T-cell (primary cell): Measurements from ENCODE around the gene TCF23. TPM values are rescaled to one million over a fixed set of nuclear protein-coding genes. Genes with fewer than 3 reads are reported as not detected.

Experiments
- ATAC-seq, 4 experiments: fragments of 200-7000 bp in 3 of 4; fragments of 150-1000 bp in 1 of 4; cut with Tn5 transposase; replicated peaks in 1 of 4; 1 replicate in 3 of 4; 2 replicates in 1 of 4; pipeline ENCODE4 v1.10.0; 2021; ENCODE audit warnings: moderate library complexity in 3 of 4, mild to moderate bottlenecking in 2 of 4, moderate number of reproducible peaks in 1 of 4
- CTCF ChIA-PET, 2 donors: fragments of 300-600 bp; sonication (Branson Sonifier 250); formaldehyde crosslinking; loops; one replicate each; lab custom pipeline; 2022; ENCODE audit warnings: antibody characterized with exemption in 2 of 2; lab: Charles Lee
- POLR2A ChIA-PET, 2 donors: fragments of 300-600 bp; sonication (Branson Sonifier 250); formaldehyde crosslinking; loops; one replicate each; lab custom pipeline; 2022; ENCODE audit warnings: antibody characterized with exemption in 2 of 2; lab: Charles Lee
- DNase-seq, 35 experiments: peaks; one replicate each; pipeline versions ENCODE4 v3.0.0 to v3.0.0-alpha.2; 2013 to 2023
- H3K27ac ChIP-seq: one replicate; pipeline ENCODE4 v1.5.1; 2013; ENCODE audit warnings: low read length
- H3K27me3 ChIP-seq, 2 experiments: replicated peaks in 1 of 2; 1 replicate in 1 of 2; 2 replicates in 1 of 2; pipeline versions ENCODE4 v1.6.1 to v1.7.0; 2013; ENCODE audit warnings: low read length in 1 of 2, mixed read lengths in 1 of 2; ENCODE audit not compliant: control insufficient read depth in 2 of 2, insufficient read depth in 2 of 2; ENCODE audit errors: extremely low read depth in 1 of 2
- H3K36me3 ChIP-seq, 2 donors: 1 replicate in 1 of 2; 2 replicates in 1 of 2; pipeline versions ENCODE4 v1.6.1 to v1.7.0; 2013; ENCODE audit warnings: low read length in 1 of 2; ENCODE audit not compliant: control insufficient read depth in 2 of 2, insufficient read depth in 1 of 2; ENCODE audit errors: extremely low read depth in 1 of 2
- H3K4me1 ChIP-seq, 2 experiments: 1 replicate in 1 of 2; 2 replicates in 1 of 2; pipeline versions ENCODE4 v1.6.1 to v1.7.0; 2013; ENCODE audit warnings: low read length in 2 of 2, mixed read lengths in 1 of 2; ENCODE audit not compliant: insufficient read depth in 2 of 2, control insufficient read depth in 1 of 2; ENCODE audit errors: extremely low read depth in 1 of 2
- H3K4me3 ChIP-seq, 2 donors: 1 replicate in 1 of 2; 2 replicates in 1 of 2; pipeline versions ENCODE4 v1.5.1 to v1.7.0; 2013; ENCODE audit warnings: mild to moderate bottlenecking in 2 of 2, low read length in 1 of 2, moderate library complexity in 1 of 2; ENCODE audit not compliant: control insufficient read depth in 1 of 2; ENCODE audit errors: extremely low read depth in 1 of 2
- H3K9me3 ChIP-seq: 2 replicates; pipeline ENCODE4 v1.7.0; 2013
- H3K27ac Mint-ChIP-seq, 2 donors: one replicate each; pipeline ENCODE4 v1.8.0; 2020 to 2021; ENCODE audit warnings: mild to moderate bottlenecking in 2 of 2, mixed read lengths in 2 of 2
- H3K27me3 Mint-ChIP-seq, 2 donors: one replicate each; pipeline ENCODE4 v1.8.0; 2021 to 2022; ENCODE audit warnings: mixed read lengths in 2 of 2
- H3K36me3 Mint-ChIP-seq: one replicate; pipeline ENCODE4 v1.8.0; 2021; ENCODE audit warnings: mixed read lengths
- H3K4me1 Mint-ChIP-seq, 3 donors: one replicate each; pipeline ENCODE4 v1.8.0; 2020 to 2022; ENCODE audit warnings: mixed read lengths in 3 of 3, mild to moderate bottlenecking in 1 of 3
- H3K4me3 Mint-ChIP-seq, 3 donors: one replicate each; pipeline ENCODE4 v1.8.0; 2020 to 2022; ENCODE audit warnings: mild to moderate bottlenecking in 3 of 3, mixed read lengths in 3 of 3, moderate library complexity in 3 of 3
- H3K9me3 Mint-ChIP-seq, 3 donors: one replicate each; pipeline ENCODE4 v1.8.0; 2020 to 2022; ENCODE audit warnings: mixed read lengths in 3 of 3
- WGBS: methylation state at CpG from one replicate; pipeline ENCODE4 v1.1.5; 2013; ENCODE audit warnings: missing lambda C conversion rate; ENCODE audit not compliant: insufficient coverage; 5-methylcytosine and 5-hydroxymethylcytosine counted together
- total RNA-seq, 35 experiments: library from RNA in 6 of 35; stranded (reverse) in 6 of 35; fragments of 120-200 nt in 1 of 35; gene quantifications; one replicate each; pipeline versions ENCODE4 v1.2.1 to v1.2.4 and lab custom pipeline; 2013 to 2026

Gene TCF23
- total RNA-seq, 5 donors from 2014 or later (not counting 1 experiment from before 2014, with no cell fraction given) = not detected

GRCh38 chr2:27133195-27133875 lies 15.5 kb upstream of the TCF23 start:
- Mint-ChIP-seq H3K27me3 (no peaks in the 10 kb centered on the region), H3K27ac (peak overlapping the region; percentile 39 to 71), H3K4me3 (peak overlapping the region; percentile 91 to 94 (median 93)), H3K36me3 (peaks cover 13% of the 10 kb centered on the region), H3K4me1 (peaks cover 25 to 33% (median 31%) of the 10 kb centered on the region in 3 donors), H3K9me3 (no peaks in the 10 kb centered on the region)
- ATAC-seq (no peak), DNase-seq (peak in 3 of 35 experiments; percentile 9 to 36 (median 22))
- no peaks in the 10 kb centered on the region for H3K9me3 ChIP-seq
- 75% methylated on average over 9 of the region's 14 CpGs for WGBS
- ChIA-PET POLR2A (interaction anchor here in 1 of 2 donors (0.6 to 1.0 kb wide), 2 partner anchors 9 to 361 kb away, joined by 3 to 5 read pairs; no protein-coding TSS in a partner anchor), CTCF (interaction anchor here in 1 of 2 donors (1.0 to 2.0 kb wide), 2 partner anchors 10 to 52 kb away, joined by 4 to 9 read pairs; partner anchors contain the start of gene ABHD1)
- H3K27ac ChIP-seq = peak overlapping the region; percentile 61
- H3K4me3 ChIP-seq = peak overlapping the region; percentile 85 to 93
- peaks cover 24 to 34% of the 10 kb centered on the region in 2 donors for H3K36me3 ChIP-seq
- H3K4me1 ChIP-seq = peaks cover 9 to 27% of the 10 kb centered on the region in 2 experiments
- no peaks in the 10 kb centered on the region for H3K27me3 ChIP-seq

GRCh38 chr2:27133905-27134780 lies 14.7 kb upstream of the TCF23 start, which contains the start of gene PREB:
PREB (minus strand) TSS chr2:27134636; CDS start chr2:27134421, 215 bp downstream.
- CTCF ChIA-PET = interaction anchor here in 1 of 2 donors (1.0 to 2.0 kb wide), 2 partner anchors 11 to 53 kb away, joined by 4 to 9 read pairs; partner anchors contain the start of gene ABHD1
- POLR2A ChIA-PET = interaction anchor here in 1 of 2 donors (1.0 kb wide), 1 partner anchor 10 kb away, joined by 5 read pairs; no protein-coding TSS in a partner anchor
- Histone ChIP-seq H3K9me3 (no peaks in the 10 kb centered on the region), H3K27ac (peak within 1 kb of the TSS; percentile 61), H3K4me1 (peaks cover 9 to 27% of the 10 kb centered on the region in 2 experiments), H3K36me3 (peaks cover 24 to 34% of the 10 kb centered on the region in 2 donors), H3K27me3 (no peaks in the 10 kb centered on the region), H3K4me3 (peak within 1 kb of the TSS; percentile 85 to 93)
- H3K27me3 Mint-ChIP-seq = no peaks in the 10 kb centered on the region
- H3K36me3 Mint-ChIP-seq = peaks cover 13% of the 10 kb centered on the region
- peak; percentile 91 to 99 (median 96) for DNase-seq
- peak within 1 kb of the TSS; percentile 90 to 97 for H3K27ac Mint-ChIP-seq
- H3K4me1 Mint-ChIP-seq = peaks cover 25 to 33% (median 31%) of the 10 kb centered on the region in 3 donors
- no peaks in the 10 kb centered on the region for H3K9me3 Mint-ChIP-seq
- WGBS = under 1% methylated on average over 85 of the region's 86 CpGs
- peak within 1 kb of the TSS; percentile 91 to 94 (median 93) for H3K4me3 Mint-ChIP-seq
- peak; percentile 96 to 99 (median 98) for ATAC-seq

DNA sequence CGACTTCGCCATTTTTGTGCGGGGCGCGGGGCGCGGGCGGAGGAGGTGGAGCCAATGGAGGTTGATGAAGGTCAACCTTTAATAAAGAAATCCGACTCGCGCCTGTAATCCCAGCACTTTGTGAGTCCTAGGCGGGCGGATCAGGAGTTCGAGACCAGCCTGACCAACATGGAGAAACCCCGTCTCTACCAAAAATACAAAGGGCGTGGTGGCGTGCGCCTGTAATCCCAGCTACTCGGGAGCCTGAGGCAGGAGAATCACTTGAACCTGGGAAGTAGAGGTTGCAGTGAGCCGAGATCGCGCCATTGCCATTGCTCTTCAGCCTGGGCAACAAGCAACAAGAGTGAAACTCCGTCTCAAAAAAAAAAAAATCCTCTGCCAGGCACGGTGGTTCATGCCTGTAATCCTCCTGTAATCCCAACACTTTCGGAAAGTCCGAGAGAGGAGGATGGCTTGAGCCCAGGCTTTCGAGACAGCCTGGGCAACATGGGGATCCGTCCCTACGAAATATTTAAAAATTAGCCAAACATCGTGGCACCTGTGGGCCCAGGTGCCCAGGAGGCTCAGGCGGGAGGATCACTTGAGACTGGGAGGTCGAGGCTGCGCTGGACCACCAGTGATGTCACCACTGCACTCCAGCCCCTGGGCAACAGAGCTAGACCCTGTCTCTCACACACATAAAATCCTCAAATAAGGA lies 13.9 kb upstream of the TCF23 start:
- Histone ChIP-seq H3K36me3 (peaks cover 24 to 30% of the 10 kb centered on the region in 2 donors), H3K4me3 (peak overlapping the region; percentile 85 to 93), H3K27ac (no peak overlapping the region), H3K9me3 (no peaks in the 10 kb centered on the region), H3K27me3 (no peaks in the 10 kb centered on the region), H3K4me1 (peaks cover 9 to 27% of the 10 kb centered on the region in 2 experiments)
- peak overlapping the region; percentile 91 to 94 (median 93) for H3K4me3 Mint-ChIP-seq
- peaks cover 25 to 33% (median 31%) of the 10 kb centered on the region in 3 donors for H3K4me1 Mint-ChIP-seq
- 52% methylated on average over 18 of the region's 33 CpGs for WGBS
- DNase-seq = no peak
- ChIA-PET POLR2A (no interaction called here), CTCF (no interaction called here)
- no peaks in the 10 kb centered on the region for H3K9me3 Mint-ChIP-seq
- peaks cover 13% of the 10 kb centered on the region for H3K36me3 Mint-ChIP-seq
- no peak for ATAC-seq
- peak overlapping the region; percentile 61 to 68 for H3K27ac Mint-ChIP-seq
- no peaks in the 10 kb centered on the region for H3K27me3 Mint-ChIP-seq

DNA sequence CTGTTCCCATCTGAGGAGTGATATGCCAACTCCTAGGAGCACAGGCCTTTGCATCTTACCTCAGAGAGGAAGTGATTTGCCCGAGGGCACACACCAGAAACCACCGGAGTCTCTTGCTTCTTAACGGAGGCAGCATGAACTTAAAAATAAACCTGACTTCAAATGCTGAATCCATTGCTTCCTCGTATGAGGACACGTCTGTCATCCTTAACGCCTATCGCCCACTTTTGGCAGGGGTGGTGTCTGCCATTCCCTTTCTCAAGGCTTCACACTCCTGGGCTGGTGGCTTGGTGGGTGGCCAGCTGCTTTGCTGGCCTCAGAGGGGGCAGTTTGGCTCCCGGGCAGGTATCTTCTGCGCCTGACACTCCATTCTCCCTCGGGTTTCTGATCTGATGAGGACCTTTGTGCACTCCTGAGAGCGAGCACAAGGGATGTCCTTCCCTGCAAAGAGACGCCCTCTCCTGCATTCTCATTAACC lies 13.3 kb upstream of the TCF23 start:
- ATAC-seq = no peak
- Histone ChIP-seq H3K27me3 (no peaks in the 10 kb centered on the region), H3K4me3 (no peak overlapping the region), H3K27ac (no peak overlapping the region), H3K36me3 (peaks cover 24 to 25% of the 10 kb centered on the region in 2 donors), H3K9me3 (no peaks in the 10 kb centered on the region), H3K4me1 (peaks cover 9 to 27% of the 10 kb centered on the region in 2 experiments)
- CTCF ChIA-PET = no interaction called here
- no peak for DNase-seq
- WGBS = 75% methylated on average over 6 of the region's 12 CpGs
- POLR2A ChIA-PET = interaction anchor here in 1 of 2 donors (1.4 kb wide), 1 partner anchor 12 kb away, joined by 6 read pairs; the partner anchor contains the start of gene ABHD1
- Mint-ChIP-seq H3K4me1 (peaks cover 25 to 33% (median 31%) of the 10 kb centered on the region in 3 donors), H3K27ac (peak overlapping the region; percentile 61 to 68), H3K4me3 (peak overlapping the region; percentile 91 to 94 (median 93)), H3K9me3 (no peaks in the 10 kb centered on the region), H3K27me3 (no peaks in the 10 kb centered on the region), H3K36me3 (peaks cover 13% of the 10 kb centered on the region)

- ChIA-PET CTCF (interaction anchor here in 1 of 2 donors (0.7 kb wide), 1 partner anchor 34 kb away, joined by 3 read pairs; no protein-coding TSS in a partner anchor), POLR2A (interaction anchor here in 1 of 2 donors (0.7 to 1.4 kb wide), 3 partner anchors 13 to 96 kb away, joined by 6 to 8 read pairs (median 8); partner anchors contain the start of gene ABHD1)
- 94% methylated on average over 4 of the region's 7 CpGs for WGBS
- Mint-ChIP-seq H3K9me3 (no peaks in the 10 kb centered on the region), H3K36me3 (peaks cover 7% of the 10 kb centered on the region), H3K27me3 (no peaks in the 10 kb centered on the region), H3K4me1 (peaks cover 22 to 26% (median 25%) of the 10 kb centered on the region in 3 donors), H3K4me3 (no peak overlapping the region), H3K27ac (no peak overlapping the region)
- no peak for ATAC-seq
- no peak for DNase-seq
- H3K4me1 ChIP-seq = peaks cover 9 to 27% of the 10 kb centered on the region in 2 experiments
- H3K9me3 ChIP-seq = no peaks in the 10 kb centered on the region
- H3K27me3 ChIP-seq = no peaks in the 10 kb centered on the region
- H3K36me3 ChIP-seq = peaks cover 13% of the 10 kb centered on the region in 2 donors
- no peak overlapping the region for H3K27ac ChIP-seq
- H3K4me3 ChIP-seq = no peak overlapping the region
Observed at GRCh38 chr2:27136751-27137150, 12.1 kb upstream of the TCF23 start.
